BLaER1 treated with 17β-estradiol and CSF1 and Interleukin-3, amounts not matched to agents 10 nM and 100 nM (cell line): Measurements from ENCODE around the gene SERINC5.

Experiments used
- H3K27ac ChIP-seq, 11 experiments: shearing (Covaris generic); formaldehyde crosslinking; 2 replicates each; pipeline ENCODE4 v1.8.1; 2022
- H3K27me3 ChIP-seq, 11 experiments: shearing (Covaris generic); formaldehyde crosslinking; 2 replicates each; pipeline ENCODE4 v1.8.1; 2022
- H3K36me3 ChIP-seq, 11 experiments: shearing (Covaris generic); formaldehyde crosslinking; 2 replicates each; pipeline ENCODE4 v1.8.1; 2022
- H3K4me1 ChIP-seq, 10 experiments: shearing (Covaris generic); formaldehyde crosslinking; 2 replicates each; pipeline ENCODE4 v1.8.1; 2022
- H3K4me2 ChIP-seq, 11 experiments: shearing (Covaris generic); formaldehyde crosslinking; 2 replicates each; pipeline ENCODE4 v1.8.1; 2022
- H3K4me3 ChIP-seq, 10 experiments: shearing (Covaris generic); formaldehyde crosslinking; 2 replicates each; pipeline ENCODE4 v1.8.1; 2022
- H3K9ac ChIP-seq, 11 experiments: shearing (Covaris generic); formaldehyde crosslinking; 2 replicates each; pipeline ENCODE4 v1.8.1; 2022
- H3K9me3 ChIP-seq, 11 experiments: shearing (Covaris generic); formaldehyde crosslinking; replicated peaks in 1 of 11; 2 replicates each; pipeline ENCODE4 v1.8.1; 2022
- H4K20me1 ChIP-seq, 11 experiments: shearing (Covaris generic); formaldehyde crosslinking; 2 replicates each; pipeline ENCODE4 v1.8.1; 2022
- Cebpa-rat ChIP-seq, 11 experiments: shearing (Covaris generic); IDR thresholded peaks; 2 replicates each; pipeline ENCODE4 v1.8.1; 2022

The SERINC5 gene

DNA sequence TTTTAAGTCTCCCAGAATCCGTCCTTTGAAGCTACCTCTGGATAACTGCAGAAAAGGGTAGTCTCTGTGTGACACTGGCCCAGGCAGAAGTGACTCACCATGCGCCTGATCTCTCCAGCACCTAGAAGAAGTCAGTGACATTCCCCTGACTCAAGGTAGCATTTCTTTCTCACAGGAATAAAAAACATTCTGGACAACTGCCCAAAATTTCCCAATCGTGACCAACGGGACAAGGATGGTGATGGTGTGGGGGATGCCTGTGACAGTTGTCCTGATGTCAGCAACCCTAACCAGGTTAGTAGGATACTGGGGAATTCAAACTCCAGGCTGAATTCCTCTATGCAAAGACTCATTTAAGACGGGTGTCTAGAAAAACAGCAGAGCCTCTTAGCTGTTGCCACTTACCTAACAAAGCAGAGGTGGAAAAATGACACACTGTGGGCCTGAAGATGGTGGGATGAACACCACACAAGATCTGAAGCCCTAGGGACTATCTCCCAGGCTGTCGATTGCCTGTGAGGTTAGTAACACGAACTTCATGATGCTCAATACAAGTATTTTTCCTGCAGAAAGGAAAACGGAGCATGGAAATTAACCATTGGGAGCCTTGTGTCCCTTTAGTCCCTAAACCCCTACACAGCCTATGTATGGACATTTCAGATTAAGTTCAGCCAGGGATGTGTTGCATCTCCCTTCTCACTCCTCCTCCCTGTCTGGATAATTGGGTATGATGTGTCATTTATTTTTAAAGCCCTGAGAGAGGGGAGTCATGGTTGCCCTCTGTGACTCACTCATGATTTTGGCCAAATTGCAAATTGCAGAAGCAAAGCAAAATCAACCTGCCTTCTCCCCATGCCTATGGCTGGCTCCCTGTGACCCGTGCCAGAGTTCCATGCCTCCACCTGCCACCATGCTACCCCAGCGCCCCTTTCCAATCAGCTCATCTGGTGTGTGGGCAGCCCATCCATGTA lies 183.5 kb downstream of the SERINC5 start:
- no peak overlapping the region for H3K4me3 ChIP-seq
- no peaks in the 10 kb centered on the region for H3K27me3 ChIP-seq
- TF ChIP-seq Cebpa-rat (IDR thresholded peaks at IDR 0.05) = no peak
- no peak overlapping the region for H3K27ac ChIP-seq
- H3K36me3 ChIP-seq = peaks cover 0 to 10% (median 0%) of the 10 kb centered on the region in 11 experiments; a peak in 3 of 22 replicates
- peak overlapping the region in 3 of 11 experiments; percentile 87 to 95 (median 91); a peak in 5 of 22 replicates for H3K4me2 ChIP-seq
- no peaks in the 10 kb centered on the region for H3K9me3 ChIP-seq
- peaks cover 40 to 70% (median 51%) of the 10 kb centered on the region in 10 experiments for H3K4me1 ChIP-seq
- H3K9ac ChIP-seq = no peak overlapping the region
- H4K20me1 ChIP-seq = no peaks in the 10 kb centered on the region

GRCh38 chr5:80071510-80072021 lies 184.3 kb downstream of the SERINC5 start:
- Histone ChIP-seq H3K4me2 (peak overlapping the region in 9 of 11 experiments; percentile 66 to 95 (median 84); a peak in 18 of 22 replicates), H3K27me3 (no peaks in the 10 kb centered on the region), H4K20me1 (no peaks in the 10 kb centered on the region), H3K4me1 (peaks cover 41 to 71% (median 52%) of the 10 kb centered on the region in 10 experiments), H3K4me3 (no peak overlapping the region), H3K27ac (peak overlapping the region in 2 of 11 experiments; percentile 15 to 71; a peak in 1 of 22 replicates), H3K9ac (no peak overlapping the region), H3K9me3 (no peaks in the 10 kb centered on the region), H3K36me3 (peaks cover 0 to 10% (median 0%) of the 10 kb centered on the region in 11 experiments; a peak in 2 of 22 replicates)
- no peak for TF ChIP-seq Cebpa-rat (IDR thresholded peaks at IDR 0.05)

- Histone ChIP-seq H3K9me3 (no peaks in the 10 kb centered on the region), H3K36me3 (peaks cover 0 to 10% (median 0%) of the 10 kb centered on the region in 11 experiments; a peak in 2 of 22 replicates), H3K4me3 (peak overlapping the region in 8 of 10 experiments; percentile 1 to 43 (median 32); a peak in 12 of 20 replicates), H3K27ac (peak overlapping the region in 10 of 11 experiments; percentile 43 to 77 (median 69); a peak in 20 of 22 replicates), H3K9ac (peak overlapping the region in 10 of 11 experiments; percentile 16 to 65 (median 48); a peak in 17 of 22 replicates), H3K4me2 (peak overlapping the region; percentile 66 to 95 (median 83)), H3K4me1 (peaks cover 41 to 68% (median 49%) of the 10 kb centered on the region in 10 experiments), H3K27me3 (no peaks in the 10 kb centered on the region), H4K20me1 (no peaks in the 10 kb centered on the region)
- no peak for TF ChIP-seq Cebpa-rat (IDR thresholded peaks at IDR 0.05)
Measured at GRCh38 chr5:80070338-80071056, 185.4 kb downstream of the SERINC5 start.

DNA sequence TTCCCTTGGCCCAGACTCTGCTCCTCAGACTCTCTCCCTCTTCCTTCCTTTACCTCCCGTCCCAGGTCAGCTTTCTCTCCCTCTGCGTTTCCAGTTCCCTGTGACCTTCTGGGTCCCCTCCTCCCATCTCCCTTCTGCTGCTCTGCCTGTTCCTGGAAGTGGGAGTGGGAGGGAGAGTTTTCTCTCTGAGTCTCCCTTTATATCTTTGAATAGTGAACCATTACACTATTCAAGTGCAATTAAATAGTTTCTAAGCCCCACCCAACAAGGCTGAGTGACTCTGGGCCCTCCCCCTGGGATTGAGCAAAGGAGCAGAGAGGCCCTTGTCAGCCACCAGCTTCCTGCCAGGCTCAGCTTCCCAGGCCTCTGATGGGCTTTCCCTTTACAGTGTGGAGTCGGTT lies 185.9 kb downstream of the SERINC5 start:
- H3K9me3 ChIP-seq = no peaks in the 10 kb centered on the region
- peaks cover 41 to 68% (median 49%) of the 10 kb centered on the region in 10 experiments for H3K4me1 ChIP-seq
- peak overlapping the region; percentile 66 to 95 (median 83) for H3K4me2 ChIP-seq

GRCh38 chr5:80069251-80069800 lies 186.5 kb downstream of the SERINC5 start:
- Histone ChIP-seq H3K27ac (peak overlapping the region in 10 of 11 experiments; percentile 43 to 77 (median 69); a peak in 19 of 22 replicates), H3K4me1 (peaks cover 41 to 67% (median 49%) of the 10 kb centered on the region in 10 experiments), H3K4me3 (peak overlapping the region in 4 of 10 experiments; percentile 1 to 43 (median 30); a peak in 2 of 20 replicates), H3K27me3 (no peaks in the 10 kb centered on the region), H3K36me3 (peaks cover 0 to 10% (median 0%) of the 10 kb centered on the region in 11 experiments; a peak in 2 of 22 replicates), H4K20me1 (no peaks in the 10 kb centered on the region), H3K9me3 (no peaks in the 10 kb centered on the region; a peak in 2 of 22 replicates), H3K9ac (peak overlapping the region in 10 of 11 experiments; percentile 16 to 65 (median 48); a peak in 17 of 22 replicates), H3K4me2 (peak overlapping the region; percentile 66 to 95 (median 83))
- TF ChIP-seq Cebpa-rat (IDR thresholded peaks at IDR 0.05) = no peak

More for the DNA sequence above, 185.9 kb downstream of the SERINC5 start:
- Histone ChIP-seq H3K9ac (peak overlapping the region in 10 of 11 experiments; percentile 16 to 65 (median 48); a peak in 17 of 22 replicates), H3K27me3 (no peaks in the 10 kb centered on the region), H4K20me1 (no peaks in the 10 kb centered on the region), H3K27ac (peak overlapping the region in 10 of 11 experiments; percentile 43 to 77 (median 69); a peak in 20 of 22 replicates), H3K36me3 (peaks cover 0 to 10% (median 0%) of the 10 kb centered on the region in 11 experiments; a peak in 2 of 22 replicates), H3K4me3 (peak overlapping the region in 8 of 10 experiments; percentile 1 to 43 (median 32); a peak in 12 of 20 replicates)
- no peak for TF ChIP-seq Cebpa-rat (IDR thresholded peaks at IDR 0.05)

GRCh38 chr5:80068775-80069174 lies 187.1 kb downstream of the SERINC5 start:
- H3K27ac ChIP-seq = peak overlapping the region in 8 of 11 experiments; percentile 4 to 77 (median 68); a peak in 16 of 22 replicates
- H3K4me1 ChIP-seq = peaks cover 41 to 62% (median 49%) of the 10 kb centered on the region in 10 experiments
- H3K4me3 ChIP-seq = no peak overlapping the region
- H3K9ac ChIP-seq = peak overlapping the region in 2 of 11 experiments; percentile 9 to 22; a peak in 1 of 22 replicates
- H3K27me3 ChIP-seq = no peaks in the 10 kb centered on the region
- H3K4me2 ChIP-seq = peak overlapping the region; percentile 66 to 95 (median 83)
- no peak for TF ChIP-seq Cebpa-rat (IDR thresholded peaks at IDR 0.05)
- peaks cover 0 to 10% (median 0%) of the 10 kb centered on the region in 11 experiments; a peak in 2 of 22 replicates for H3K36me3 ChIP-seq
- no peaks in the 10 kb centered on the region for H4K20me1 ChIP-seq
- H3K9me3 ChIP-seq = peaks cover 0 to 3% (median 0%) of the 10 kb centered on the region in 11 experiments; a peak in 2 of 22 replicates

- no peak overlapping the region for H3K9ac ChIP-seq
- H3K4me1 ChIP-seq = peaks cover 41 to 62% (median 49%) of the 10 kb centered on the region in 10 experiments
- H3K27me3 ChIP-seq = no peaks in the 10 kb centered on the region
- H4K20me1 ChIP-seq = no peaks in the 10 kb centered on the region
- peak overlapping the region; percentile 66 to 95 (median 83); a peak in 21 of 22 replicates for H3K4me2 ChIP-seq
- H3K36me3 ChIP-seq = peaks cover 0 to 10% (median 0%) of the 10 kb centered on the region in 11 experiments; a peak in 2 of 22 replicates
- H3K27ac ChIP-seq = peak overlapping the region in 8 of 11 experiments; percentile 23 to 77 (median 68); a peak in 12 of 22 replicates
- TF ChIP-seq Cebpa-rat (IDR thresholded peaks at IDR 0.05) = no peak
- no peak overlapping the region for H3K4me3 ChIP-seq
- peaks cover 0 to 6% (median 0%) of the 10 kb centered on the region in 11 experiments; a peak in 2 of 22 replicates for H3K9me3 ChIP-seq
Measured at GRCh38 chr5:80068246-80068636, 187.6 kb downstream of the SERINC5 start.
